ENCODE data around the gene ERGIC1.

The ERGIC1 gene

GRCh38 chr5:172793577-172794488 is 40.2 kb upstream of the ERGIC1 start:
- no peaks in the 10 kb centered on the region for H3K27me3 ChIP-seq (ENCODE audit: control insufficient read depth in 3 of 3, insufficient read depth in 3 of 3, low read depth in 1 of 3, low read length in 3 of 3)
- no peak overlapping the region for H3K4me3 ChIP-seq (ENCODE audit: low read length in 2 of 2)
- no peak overlapping the region for H4K8ac ChIP-seq (ENCODE audit: low read depth, low read length)
- H3K9me3 ChIP-seq (replicated peaks in 1 of 2; ENCODE audit: control insufficient read depth in 2 of 2, insufficient read depth in 1 of 2, low read depth in 1 of 2, low read length in 2 of 2) = no peaks in the 10 kb centered on the region
- H3K79me1 ChIP-seq (ENCODE audit: low read depth, low read length) = no peaks in the 10 kb centered on the region
- no peak overlapping the region for H2BK12ac ChIP-seq (ENCODE audit: low read length)
- no peak overlapping the region for H3K18ac ChIP-seq (ENCODE audit: low read length)
- H3K4me2 ChIP-seq (ENCODE audit: insufficient read depth, low read length, poor library complexity, severe bottlenecking) = no peak overlapping the region
- H3K9ac ChIP-seq (ENCODE audit: low read depth, low read length, poor library complexity) = peak overlapping the region; percentile 25
- peaks cover 12 to 19% of the 10 kb centered on the region in 2 donors for H3K4me1 ChIP-seq (ENCODE audit: control insufficient read depth in 2 of 2, insufficient read depth in 1 of 2, low read depth in 1 of 2, low read length in 2 of 2)
- no peak overlapping the region for H2BK120ac ChIP-seq (ENCODE audit: low read depth, low read length)
- H3K27ac ChIP-seq (replicated peaks; ENCODE audit: low read length) = peak overlapping the region; percentile 7
- WGBS, 2 donors (ENCODE audit: extremely low coverage in 2 of 2, insufficient read length in 2 of 2, insufficient replicate concordance in 1 of 2) = no CpG with 5 or more reads among the region's 17 CpGs
- H3K23ac ChIP-seq (ENCODE audit: low read depth, low read length, poor library complexity) = no peak overlapping the region
- DNase-seq (ENCODE audit: low spot score) = no peak
- no peak overlapping the region for H2BK5ac ChIP-seq (ENCODE audit: low read length)
- peak overlapping the region; percentile 78 for H2AFZ ChIP-seq (ENCODE audit: low read length)
- no peaks in the 10 kb centered on the region for H3K36me3 ChIP-seq (replicated peaks in 1 of 2; ENCODE audit: control insufficient read depth in 2 of 2, insufficient read depth in 2 of 2, low read length in 2 of 2)
- peak overlapping the region; percentile 32 for H3K14ac ChIP-seq (ENCODE audit: low read length)
- no peak overlapping the region for H2AK5ac ChIP-seq (ENCODE audit: low read depth, low read length)
- no peak overlapping the region for H4K91ac ChIP-seq (ENCODE audit: low read depth, low read length, poor library complexity)
- H2BK15ac ChIP-seq (ENCODE audit: low read length) = no peak overlapping the region
- H3K4ac ChIP-seq (ENCODE audit: low read length) = no peak overlapping the region

GRCh38 chr5:172795318-172795977 is 38.6 kb upstream of the ERGIC1 start:
- no peak overlapping the region for H2BK12ac ChIP-seq (ENCODE audit: low read length)
- no peak for DNase-seq (ENCODE audit: low spot score)
- H3K9me3 ChIP-seq (replicated peaks in 1 of 2; ENCODE audit: control insufficient read depth in 2 of 2, insufficient read depth in 1 of 2, low read depth in 1 of 2, low read length in 2 of 2) = no peaks in the 10 kb centered on the region
- H3K27me3 ChIP-seq (ENCODE audit: control insufficient read depth in 3 of 3, insufficient read depth in 3 of 3, low read depth in 1 of 3, low read length in 3 of 3) = no peaks in the 10 kb centered on the region
- no peak overlapping the region for H3K14ac ChIP-seq (ENCODE audit: low read length)
- no peak overlapping the region for H3K18ac ChIP-seq (ENCODE audit: low read length)
- no CpG with 5 or more reads among the region's 13 CpGs for WGBS, 2 donors (ENCODE audit: extremely low coverage in 2 of 2, insufficient read length in 2 of 2, insufficient replicate concordance in 1 of 2)
- H3K4ac ChIP-seq (ENCODE audit: low read length) = no peak overlapping the region
- no peak overlapping the region for H3K4me2 ChIP-seq (ENCODE audit: insufficient read depth, low read length, poor library complexity, severe bottlenecking)
- no peak overlapping the region for H3K27ac ChIP-seq (replicated peaks; ENCODE audit: low read length)
- no peak overlapping the region for H3K23ac ChIP-seq (ENCODE audit: low read depth, low read length, poor library complexity)
- H2BK15ac ChIP-seq (ENCODE audit: low read length) = no peak overlapping the region
- H3K36me3 ChIP-seq (replicated peaks in 1 of 2; ENCODE audit: control insufficient read depth in 2 of 2, insufficient read depth in 2 of 2, low read length in 2 of 2) = no peaks in the 10 kb centered on the region
- no peak overlapping the region for H2AK5ac ChIP-seq (ENCODE audit: low read depth, low read length)
- no peak overlapping the region for H2BK5ac ChIP-seq (ENCODE audit: low read length)
- no peaks in the 10 kb centered on the region for H3K79me1 ChIP-seq (ENCODE audit: low read depth, low read length)
- no peak overlapping the region for H3K4me3 ChIP-seq (ENCODE audit: low read length in 2 of 2)
- H2AFZ ChIP-seq (ENCODE audit: low read length) = no peak overlapping the region
- no peak overlapping the region for H4K8ac ChIP-seq (ENCODE audit: low read depth, low read length)
- H3K4me1 ChIP-seq (ENCODE audit: control insufficient read depth in 2 of 2, insufficient read depth in 1 of 2, low read depth in 1 of 2, low read length in 2 of 2) = peaks cover 2 to 3% of the 10 kb centered on the region in 2 donors
- H2BK120ac ChIP-seq (ENCODE audit: low read depth, low read length) = no peak overlapping the region
- H4K91ac ChIP-seq (ENCODE audit: low read depth, low read length, poor library complexity) = no peak overlapping the region
- peak overlapping the region; percentile 64 for H3K9ac ChIP-seq (ENCODE audit: low read depth, low read length, poor library complexity)

DNA sequence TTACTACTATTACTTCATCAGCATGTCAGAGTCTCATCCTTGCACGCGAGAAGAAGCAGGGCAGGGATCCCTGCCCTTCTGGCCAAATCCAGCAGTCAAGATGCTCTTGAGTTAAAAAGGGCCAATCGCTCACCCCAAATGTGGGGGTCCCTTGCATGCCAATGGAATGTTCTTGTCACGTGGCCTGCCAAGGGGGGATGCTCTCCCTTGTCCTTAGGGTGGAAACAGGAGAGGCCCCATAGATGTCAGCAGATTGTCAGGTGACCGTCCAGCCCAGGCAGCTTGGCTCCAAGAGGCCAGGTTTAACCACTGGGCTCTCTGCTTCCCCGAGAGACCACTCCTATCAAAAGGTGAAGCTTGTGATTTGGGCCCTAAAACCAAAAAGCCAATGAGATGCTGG is 37.7 kb upstream of the ERGIC1 start:
- Histone ChIP-seq H4K91ac (ENCODE audit: low read depth, low read length, poor library complexity) (no peak overlapping the region), H2AK5ac (ENCODE audit: low read depth, low read length) (peak overlapping the region; percentile 22), H2BK15ac (ENCODE audit: low read length) (no peak overlapping the region), H3K27me3 (ENCODE audit: control insufficient read depth in 3 of 3, insufficient read depth in 3 of 3, low read depth in 1 of 3, low read length in 3 of 3) (no peaks in the 10 kb centered on the region), H3K36me3 (replicated peaks in 1 of 2; ENCODE audit: control insufficient read depth in 2 of 2, insufficient read depth in 2 of 2, low read length in 2 of 2) (no peaks in the 10 kb centered on the region), H3K27ac (replicated peaks; ENCODE audit: low read length) (no peak overlapping the region), H3K18ac (ENCODE audit: low read length) (no peak overlapping the region), H3K4me3 (ENCODE audit: low read length in 2 of 2) (no peak overlapping the region), H2BK120ac (ENCODE audit: low read depth, low read length) (no peak overlapping the region), H3K79me1 (ENCODE audit: low read depth, low read length) (no peaks in the 10 kb centered on the region), H3K9me3 (replicated peaks in 1 of 2; ENCODE audit: control insufficient read depth in 2 of 2, insufficient read depth in 1 of 2, low read depth in 1 of 2, low read length in 2 of 2) (no peaks in the 10 kb centered on the region), H3K4me1 (ENCODE audit: control insufficient read depth in 2 of 2, insufficient read depth in 1 of 2, low read depth in 1 of 2, low read length in 2 of 2) (peaks cover 2 to 3% of the 10 kb centered on the region in 2 donors), H3K14ac (ENCODE audit: low read length) (no peak overlapping the region), H4K8ac (ENCODE audit: low read depth, low read length) (no peak overlapping the region), H2BK12ac (ENCODE audit: low read length) (peak overlapping the region; percentile 59), H3K23ac (ENCODE audit: low read depth, low read length, poor library complexity) (no peak overlapping the region), H2BK5ac (ENCODE audit: low read length) (no peak overlapping the region), H3K9ac (ENCODE audit: low read depth, low read length, poor library complexity) (no peak overlapping the region), H3K4me2 (ENCODE audit: insufficient read depth, low read length, poor library complexity, severe bottlenecking) (no peak overlapping the region), H3K4ac (ENCODE audit: low read length) (no peak overlapping the region), H2AFZ (ENCODE audit: low read length) (no peak overlapping the region)
- no CpG with 5 or more reads among the region's 6 CpGs for WGBS, 2 donors (ENCODE audit: extremely low coverage in 2 of 2, insufficient read length in 2 of 2, insufficient replicate concordance in 1 of 2)
- DNase-seq (ENCODE audit: low spot score) = no peak

GRCh38 chr5:172797771-172798191 is 36.3 kb upstream of the ERGIC1 start:
- H3K9ac ChIP-seq (ENCODE audit: low read depth, low read length, poor library complexity) = no peak overlapping the region
- no peak overlapping the region for H4K8ac ChIP-seq (ENCODE audit: low read depth, low read length)
- H2BK15ac ChIP-seq (ENCODE audit: low read length) = no peak overlapping the region
- no peak overlapping the region for H3K23ac ChIP-seq (ENCODE audit: low read depth, low read length, poor library complexity)
- no peak for DNase-seq (ENCODE audit: low spot score)
- H3K4me1 ChIP-seq (ENCODE audit: control insufficient read depth in 2 of 2, insufficient read depth in 1 of 2, low read depth in 1 of 2, low read length in 2 of 2) = peaks cover 2 to 3% of the 10 kb centered on the region in 2 donors
- H3K36me3 ChIP-seq (replicated peaks in 1 of 2; ENCODE audit: control insufficient read depth in 2 of 2, insufficient read depth in 2 of 2, low read length in 2 of 2) = no peaks in the 10 kb centered on the region
- peak overlapping the region; percentile 57 for H2AFZ ChIP-seq (ENCODE audit: low read length)
- H2AK5ac ChIP-seq (ENCODE audit: low read depth, low read length) = no peak overlapping the region
- no CpG with 5 or more reads among the region's 5 CpGs for WGBS, 2 donors (ENCODE audit: extremely low coverage in 2 of 2, insufficient read length in 2 of 2, insufficient replicate concordance in 1 of 2)
- no peak overlapping the region for H3K18ac ChIP-seq (ENCODE audit: low read length)
- no peak overlapping the region for H3K27ac ChIP-seq (replicated peaks; ENCODE audit: low read length)
- H3K14ac ChIP-seq (ENCODE audit: low read length) = no peak overlapping the region
- no peaks in the 10 kb centered on the region for H3K9me3 ChIP-seq (replicated peaks in 1 of 2; ENCODE audit: control insufficient read depth in 2 of 2, insufficient read depth in 1 of 2, low read depth in 1 of 2, low read length in 2 of 2)
- H3K27me3 ChIP-seq (ENCODE audit: control insufficient read depth in 3 of 3, insufficient read depth in 3 of 3, low read depth in 1 of 3, low read length in 3 of 3) = no peaks in the 10 kb centered on the region
- no peak overlapping the region for H3K4me2 ChIP-seq (ENCODE audit: insufficient read depth, low read length, poor library complexity, severe bottlenecking)
- H2BK12ac ChIP-seq (ENCODE audit: low read length) = no peak overlapping the region
- no peak overlapping the region for H4K91ac ChIP-seq (ENCODE audit: low read depth, low read length, poor library complexity)
- no peak overlapping the region for H2BK120ac ChIP-seq (ENCODE audit: low read depth, low read length)
- H3K79me1 ChIP-seq (ENCODE audit: low read depth, low read length) = no peaks in the 10 kb centered on the region
- H2BK5ac ChIP-seq (ENCODE audit: low read length) = no peak overlapping the region
- H3K4me3 ChIP-seq (ENCODE audit: low read length in 2 of 2) = no peak overlapping the region
- H3K4ac ChIP-seq (ENCODE audit: low read length) = no peak overlapping the region
